Lung (tissue), 12 donors: Measurements from ENCODE around the gene ZFAND6. TPM values are rescaled to one million over a fixed set of nuclear protein-coding genes. Genes with fewer than 3 reads are reported as not detected.

ENCODE experiments used
- ATAC-seq: fragments of 200-7000 bp; cut with Tn5 transposase; one replicate; pipeline ENCODE4 v1.9.1; 2020; ENCODE audit warnings: moderate number of reproducible peaks; ENCODE audit not compliant: insufficient read depth, low FRiP score
- DNase-seq, 3 donors: peaks; one replicate each; pipeline ENCODE4 v3.0.0-alpha.2; 2013 to 2017
- H3K27ac ChIP-seq, 2 donors: one replicate each; pipeline ENCODE4 v1.5.1; 2013; ENCODE audit warnings: mild to moderate bottlenecking in 2 of 2, moderate library complexity in 2 of 2, control low read depth in 1 of 2, inconsistent platforms in 1 of 2, low read depth in 1 of 2, low read length in 1 of 2
- H3K27me3 ChIP-seq, 3 donors: one replicate each; pipeline ENCODE4 v1.5.1; 2013; ENCODE audit warnings: low read length in 2 of 3; ENCODE audit not compliant: control insufficient read depth in 3 of 3, insufficient read depth in 3 of 3
- H3K36me3 ChIP-seq, 4 donors: one replicate each; pipeline ENCODE4 v1.5.1; 2013; ENCODE audit warnings: low read length in 4 of 4, mild to moderate bottlenecking in 1 of 4, moderate library complexity in 1 of 4; ENCODE audit not compliant: control insufficient read depth in 4 of 4, insufficient read depth in 4 of 4
- H3K4me1 ChIP-seq, 5 donors: one replicate each; pipeline ENCODE4 v1.5.1; 2013; ENCODE audit warnings: low read length in 5 of 5, mild to moderate bottlenecking in 2 of 5, moderate library complexity in 1 of 5; ENCODE audit not compliant: control insufficient read depth in 5 of 5, insufficient read depth in 5 of 5
- H3K4me3 ChIP-seq: one replicate; pipeline ENCODE4 v1.5.1; 2013; ENCODE audit warnings: mild to moderate bottlenecking, control low read depth, moderate library complexity
- H3K9ac ChIP-seq, 2 donors: one replicate each; pipeline ENCODE4 v1.5.1; 2013; ENCODE audit warnings: low read length in 2 of 2, control low read depth in 1 of 2; ENCODE audit not compliant: insufficient read depth in 1 of 2
- H3K9me3 ChIP-seq, 4 donors: one replicate each; pipeline ENCODE4 v1.5.1; 2013; ENCODE audit warnings: low read length in 3 of 4, mild to moderate bottlenecking in 1 of 4, moderate library complexity in 1 of 4; ENCODE audit not compliant: control insufficient read depth in 4 of 4, insufficient read depth in 3 of 4
- CTCF ChIP-seq: IDR thresholded peaks from 2 replicates; pipeline ENCODE4 v1.5.1; 2012; ENCODE audit warnings: mild to moderate bottlenecking; ENCODE audit errors: control extremely low read depth, extremely low read depth
- WGBS, 2 donors: extraction: QIAGEN DNeasy Blood & Tissue Kit; methylation state at CpG; one replicate each; pipeline ENCODE4 v1.1.7; 2013; 5-methylcytosine and 5-hydroxymethylcytosine counted together
- polyA plus RNA-seq, 2 donors: library from polyadenylated mRNA; stranded (reverse); fragments of 200-250 nt; gene quantifications; one replicate each; pipeline ENCODE4 v1.2.1, GENCODE V29; 2013
- total RNA-seq, 2 donors: library from RNA; depleted of rRNA in 1 of 2; stranded (reverse); fragments of >200 nt in 1 of 2; gene quantifications; one replicate each; pipeline ENCODE4 v1.2.1, GENCODE V29; 2014 to 2021
- donor health status: control.
- donor health status: control.
- donor health status: Bipolar disorder and iron deficiency.
- donor health status: healthy.
- donor health status: DM: yes; HTN: yes; CAD: no.

The ZFAND6 gene
- total and polyA plus RNA-seq, 4 donors, result 49.6 to 160 (median 81.4) TPM

- peaks cover 0 to 23% (median 12%) of the 10 kb centered on the region in 5 donors for H3K4me1 ChIP-seq
- no peaks in the 10 kb centered on the region for H3K27me3 ChIP-seq
- peak within 1 kb of the TSS; percentile 4 to 69 for H3K27ac ChIP-seq
- ATAC-seq (peak; percentile 60), DNase-seq (peak in 1 of 3 donors; percentile 69)
- H3K9me3 ChIP-seq, result no peaks in the 10 kb centered on the region
- no peak for TF ChIP-seq CTCF
- peaks cover 0 to 8% (median 0%) of the 10 kb centered on the region in 4 donors for H3K36me3 ChIP-seq
- WGBS, 2 donors, result 1% methylated on average over 42 to 45 of the region's 45 CpGs
- peak within 1 kb of the TSS; percentile 29 for H3K4me3 ChIP-seq
- H3K9ac ChIP-seq, result peak within 1 kb of the TSS in 1 of 2 donors; percentile 78
Observed at GRCh38 chr15:80152896-80153876, 93.7 kb downstream of the ZFAND6 start, which contains the start of gene FAH. FAH (plus strand) TSS chr15:80152999; CDS start chr15:80153055, 56 bp downstream.

GRCh38 chr15:80153900-80154299 lies 94.4 kb downstream of the ZFAND6 start:
- ATAC-seq (no peak), DNase-seq (no peak)
- TF ChIP-seq CTCF, result no peak
- Histone ChIP-seq H3K4me1 (peaks cover 0 to 23% (median 12%) of the 10 kb centered on the region in 5 donors), H3K4me3 (no peak overlapping the region), H3K27me3 (no peaks in the 10 kb centered on the region), H3K9ac (no peak overlapping the region), H3K36me3 (peaks cover 0 to 12% (median 2%) of the 10 kb centered on the region in 4 donors), H3K9me3 (no peaks in the 10 kb centered on the region), H3K27ac (no peak overlapping the region)
- 39 to 60% methylated on average over 4 of the region's 4 CpGs for WGBS, 2 donors

GRCh38 chr15:80154336-80154735 lies 94.9 kb downstream of the ZFAND6 start:
- no peak for ATAC-seq
- Histone ChIP-seq H3K27ac (no peak overlapping the region), H3K9me3 (no peaks in the 10 kb centered on the region), H3K27me3 (no peaks in the 10 kb centered on the region), H3K9ac (no peak overlapping the region), H3K36me3 (peaks cover 0 to 14% (median 3%) of the 10 kb centered on the region in 4 donors), H3K4me1 (peaks cover 0 to 23% (median 12%) of the 10 kb centered on the region in 5 donors), H3K4me3 (no peak overlapping the region)
- TF ChIP-seq CTCF, result no peak
- whole genome bisulfite sequencing, 2 donors, result 82 to 89% methylated on average over 6 of the region's 6 CpGs
- DNase-seq, result peak in 1 of 3 donors; percentile 43
